GM04503 (cell line): ENCODE results near the gene OGA.

Experiments
- DNase-seq: peaks from one replicate; pipeline ENCODE4 v3.0.0-alpha.2; 2012; ENCODE audit warnings: low read depth

OGA gene

DNA sequence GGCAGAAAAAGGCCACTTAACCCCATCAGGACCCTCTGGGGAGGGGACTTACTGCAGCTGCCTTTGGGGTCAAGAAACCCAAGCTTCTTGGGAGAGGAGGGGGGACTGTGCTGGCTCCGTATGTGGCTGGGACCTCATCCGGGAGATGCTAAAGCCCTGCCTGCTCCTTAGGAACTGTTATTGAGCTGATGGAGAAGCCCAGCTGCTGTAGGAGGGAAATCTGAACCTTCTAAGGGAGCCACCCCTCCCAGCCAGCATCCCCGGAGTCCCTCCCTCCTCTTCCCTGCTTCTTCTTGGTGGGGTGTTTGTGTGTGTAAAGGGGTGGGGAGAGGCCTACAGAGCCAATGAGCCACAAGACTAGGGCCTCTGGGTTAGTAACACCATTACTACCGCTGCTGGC lies 17.1 kb upstream of the OGA start:
- no peak for DNase-seq

DNA sequence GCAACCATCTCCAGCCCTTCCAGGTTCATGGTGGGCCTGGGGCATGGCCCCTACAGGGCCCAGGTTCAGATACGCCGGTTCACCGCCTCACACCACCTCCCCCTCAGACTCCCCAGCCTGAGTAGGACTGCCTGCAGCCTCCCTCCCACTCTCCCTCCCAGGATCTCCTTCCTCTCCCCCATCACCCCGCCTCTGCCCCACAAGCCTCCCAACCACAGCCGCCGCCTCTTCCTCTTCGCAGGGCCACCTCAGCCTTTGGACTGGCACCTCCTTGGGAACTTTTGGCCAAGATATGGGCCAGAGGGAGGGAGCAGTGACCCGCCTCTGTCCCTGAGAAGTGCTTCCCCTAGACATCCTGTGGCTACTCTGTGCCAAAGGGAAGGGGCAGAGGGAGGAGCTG lies 16.1 kb upstream of the OGA start:
- DNase-seq = no peak

GRCh38 chr10:101833466-101833865 lies 15.2 kb upstream of the OGA start:
- DNase-seq = no peak

- no peak for DNase-seq
Observed at GRCh38 chr10:101832325-101832771, 14.1 kb upstream of the OGA start.

GRCh38 chr10:101831169-101831811 lies 13.0 kb upstream of the OGA start:
- no peak for DNase-seq

DNA sequence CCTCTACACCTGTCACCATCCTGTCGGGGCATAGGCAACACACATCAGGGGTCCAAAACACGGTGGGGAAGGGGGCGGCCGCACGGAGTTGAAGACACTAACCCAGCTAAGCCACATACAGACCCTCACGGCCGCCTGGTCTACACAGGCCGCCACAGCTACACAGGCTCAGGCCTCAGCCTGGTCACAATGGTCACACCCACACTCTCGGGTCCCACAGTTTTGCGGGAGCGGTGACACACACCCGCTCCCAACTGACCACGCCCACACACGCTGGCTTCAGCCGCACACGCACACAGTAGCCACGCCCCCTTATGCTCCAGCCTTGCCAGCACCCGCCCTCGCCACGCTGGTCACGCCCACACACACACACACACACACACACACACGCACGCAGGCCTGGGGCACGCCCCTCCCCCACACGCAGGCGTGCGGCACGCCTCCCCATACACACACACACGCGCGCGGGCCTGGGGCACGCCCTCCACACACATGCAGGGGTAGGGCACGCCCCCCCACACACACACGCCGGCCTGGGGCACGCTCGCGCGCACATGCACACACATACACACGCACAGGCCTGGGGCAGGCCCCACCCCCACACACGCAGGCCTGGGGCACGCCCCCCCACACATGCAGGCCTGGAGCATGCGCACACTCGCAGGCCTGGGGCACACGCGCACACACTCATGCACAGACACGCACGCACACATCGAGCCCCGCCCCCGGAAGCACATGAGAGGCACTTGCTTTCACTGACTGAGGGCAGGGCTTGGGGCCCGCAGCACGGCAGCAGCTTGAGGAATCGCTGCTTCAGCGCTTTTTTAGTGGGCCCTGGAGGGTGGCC lies 12.3 kb upstream of the OGA start:
- no peak for DNase-seq

DNA sequence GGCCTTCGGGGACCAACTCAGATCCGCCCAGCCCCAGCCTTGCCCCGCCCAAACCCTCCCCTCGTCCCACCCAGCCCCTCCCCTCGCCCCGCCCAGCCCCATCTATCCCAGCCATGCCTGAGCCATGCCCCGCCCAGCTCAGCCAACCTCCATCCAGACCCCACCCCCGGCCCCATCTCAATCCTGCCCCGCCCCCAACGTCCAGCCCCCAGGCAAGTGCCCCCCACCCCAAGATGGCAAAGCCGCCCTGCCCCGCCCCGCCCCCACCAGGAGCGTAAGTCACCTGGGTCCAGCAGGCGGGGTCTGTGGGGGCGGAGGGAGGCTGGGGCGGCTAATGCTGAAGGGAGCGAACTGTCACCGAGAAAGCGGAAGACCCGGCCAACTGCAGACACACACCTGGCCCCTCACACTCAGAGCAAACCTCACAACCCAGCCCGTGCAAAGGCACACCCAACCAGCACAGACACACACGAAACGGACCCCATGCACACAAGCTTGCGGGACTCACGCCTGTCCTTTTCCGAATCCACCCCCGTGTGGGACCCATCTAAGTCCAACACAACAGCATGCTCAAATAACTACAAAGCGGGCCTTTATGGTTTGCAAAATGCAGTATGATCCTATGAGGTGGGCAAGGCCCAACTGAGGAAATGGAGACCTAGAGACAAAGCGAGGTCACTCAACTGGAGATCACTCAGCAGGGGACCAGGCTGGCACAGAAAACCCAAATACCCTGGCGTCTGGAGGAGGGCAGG lies 11.5 kb upstream of the OGA start:
- no peak for DNase-seq

DNA sequence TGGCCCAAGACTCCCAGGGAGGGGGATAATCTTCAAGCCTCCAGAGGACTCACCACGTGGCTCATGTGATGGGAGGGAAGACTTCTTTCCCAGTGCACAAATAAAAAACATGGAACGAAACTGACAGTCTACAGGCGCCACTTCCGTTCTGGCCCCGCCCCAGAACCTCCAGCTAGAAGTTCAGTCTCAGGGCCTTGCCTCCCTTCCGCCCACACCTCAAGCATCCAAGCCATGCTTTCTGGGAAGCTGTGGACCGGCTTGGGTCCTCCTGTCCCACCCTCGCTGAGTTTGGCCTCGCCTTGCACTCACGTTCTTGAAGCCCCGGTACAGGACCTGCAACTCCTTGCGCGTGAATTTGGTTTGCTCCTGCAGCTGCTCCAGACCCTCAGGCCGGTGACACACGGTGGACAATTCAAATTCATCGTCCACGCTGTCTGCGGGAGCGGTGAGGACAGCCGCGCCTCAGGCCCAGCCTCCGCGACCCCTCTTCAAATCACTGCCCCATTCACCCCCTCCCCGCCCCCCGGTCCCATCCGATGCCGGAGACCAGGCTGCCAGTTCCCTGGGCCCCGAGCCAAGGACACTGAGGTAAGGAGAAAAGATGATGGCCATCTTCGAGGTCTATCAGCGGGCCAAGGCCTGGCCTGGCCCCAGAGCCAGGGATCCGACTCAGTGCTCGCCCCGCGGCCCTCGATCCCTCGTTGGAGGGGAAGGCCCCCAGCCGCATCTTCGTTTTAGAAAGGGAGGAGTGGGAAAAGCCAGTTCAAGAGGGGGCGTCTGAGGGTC lies 10.7 kb upstream of the OGA start:
- no peak for DNase-seq

GRCh38 chr10:101827919-101828600 lies 9.8 kb upstream of the OGA start:
- DNase-seq = no peak

DNA sequence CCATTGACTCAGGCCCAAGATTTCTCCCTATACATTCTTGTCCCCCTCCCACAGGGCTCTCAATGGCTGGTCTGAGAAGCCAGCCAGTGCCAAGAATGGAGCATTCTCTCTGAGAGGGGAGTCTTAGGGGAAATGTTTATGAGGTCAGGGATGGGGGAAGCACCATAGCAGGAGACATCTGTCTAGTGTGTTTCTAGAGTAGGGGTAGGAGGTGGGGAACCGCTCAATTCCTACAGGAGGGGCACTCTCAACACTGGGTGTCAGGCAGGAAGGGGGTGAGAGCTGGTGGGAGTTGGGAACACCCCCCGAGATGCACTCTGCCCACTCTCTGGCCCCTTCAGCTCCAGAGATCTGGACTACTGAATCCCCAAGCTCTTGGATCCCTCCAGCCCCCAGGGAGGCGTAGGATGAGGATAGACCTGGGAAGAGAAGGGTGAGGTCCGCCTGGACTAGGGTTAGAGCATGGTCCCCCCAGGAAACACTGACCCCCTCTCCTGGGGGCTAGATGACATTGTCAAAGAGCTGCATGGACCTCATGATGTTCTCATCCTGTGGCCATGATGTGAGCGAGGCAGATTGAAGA lies 8.7 kb upstream of the OGA start:
- DNase-seq = no peak

DNA sequence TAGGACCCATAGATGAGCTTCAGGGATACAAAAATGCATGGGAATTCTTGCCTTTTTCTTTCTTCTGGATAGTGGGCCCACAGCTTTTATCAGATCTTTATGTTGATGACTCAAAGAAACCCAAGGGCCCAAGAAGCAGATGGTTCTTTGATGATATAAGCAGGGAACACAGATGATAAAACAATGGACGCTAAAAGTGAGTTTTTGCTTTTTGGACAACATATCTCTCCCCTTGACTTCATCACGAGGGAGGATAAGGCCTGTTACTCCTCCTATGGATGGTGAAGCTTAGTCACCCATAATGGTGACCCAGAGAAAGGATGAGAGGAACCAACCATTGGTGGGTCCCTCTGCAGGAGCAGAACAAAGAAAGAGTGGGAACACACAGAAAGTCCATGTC lies 6.5 kb upstream of the OGA start:
- DNase-seq = no peak

DNA sequence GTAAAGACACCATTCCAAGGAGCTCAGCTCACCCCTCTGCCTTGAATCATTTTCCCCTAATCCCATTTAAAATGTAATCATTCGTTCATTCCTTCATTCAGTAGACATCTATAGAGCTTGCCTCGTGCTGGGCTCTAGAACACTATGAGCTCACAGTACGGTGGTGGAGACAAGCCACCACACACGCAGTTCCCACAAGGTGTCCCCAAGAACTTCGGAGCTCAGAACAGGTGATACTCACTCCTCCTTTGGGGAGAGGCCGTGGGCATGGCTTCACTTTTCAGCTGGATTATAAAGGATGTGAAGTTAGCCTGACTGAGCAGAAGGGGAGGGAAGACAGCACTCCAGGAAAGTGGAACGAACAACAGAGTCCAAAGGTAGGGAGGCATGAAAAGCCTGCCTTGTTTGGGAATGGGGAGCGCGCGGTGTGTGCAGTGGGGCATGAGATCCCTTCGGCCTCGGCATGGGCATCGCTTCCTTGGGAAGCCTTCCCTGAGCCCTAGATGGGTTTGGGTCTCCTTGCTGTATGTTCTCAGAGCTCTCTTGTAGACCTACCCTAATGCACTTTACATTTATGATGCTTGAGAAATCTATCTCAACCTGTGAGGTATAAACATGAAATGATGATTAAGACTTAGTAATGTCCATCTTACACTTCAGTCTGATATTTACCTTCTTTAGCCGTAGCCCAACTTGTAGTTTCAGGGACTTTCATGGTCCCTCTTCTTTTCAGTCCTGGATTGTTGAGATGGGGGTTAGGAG lies 809 bp upstream of the OGA start:
- no peak for DNase-seq

DNA sequence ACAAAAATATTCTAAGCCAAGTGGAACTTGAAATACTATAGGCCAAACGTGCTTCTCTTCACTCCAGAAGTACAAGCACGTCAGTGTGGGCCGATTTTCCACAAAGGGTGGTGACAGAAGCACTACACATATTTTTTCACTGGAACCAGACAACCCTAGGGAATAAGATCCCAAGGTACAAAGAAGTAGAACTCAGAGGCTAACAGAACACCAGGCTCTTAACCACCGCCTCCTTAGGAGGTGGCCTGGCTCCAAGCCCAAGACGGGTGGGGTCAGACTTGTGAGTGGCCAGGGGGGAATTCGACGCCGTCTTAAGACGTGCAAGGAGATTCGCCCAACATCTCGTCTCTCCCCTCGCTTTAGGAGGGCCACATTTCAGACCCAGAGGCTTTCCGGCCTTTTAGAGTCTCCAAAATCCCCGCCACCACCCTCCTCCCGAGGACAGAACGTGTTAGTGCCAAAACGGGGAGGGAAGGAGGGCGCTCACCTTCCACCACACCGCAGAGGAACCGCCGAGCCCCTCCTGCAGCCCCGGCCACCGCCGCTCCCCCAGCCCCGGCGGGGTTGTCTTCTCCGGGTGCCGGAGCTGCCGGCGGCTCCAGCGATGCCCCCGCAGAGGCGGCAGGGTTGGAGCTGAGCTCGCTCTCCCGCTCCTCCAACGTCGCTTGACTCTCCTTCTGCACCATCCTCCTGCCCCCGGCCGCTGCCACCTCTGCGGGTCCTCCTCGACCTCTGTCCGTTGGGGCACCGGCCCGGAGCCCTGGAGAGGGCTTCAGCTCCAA lies 716 bp downstream of the OGA start:
- DNase-seq = peak; percentile 80

GRCh38 chr10:101816913-101817336 lies 1.3 kb downstream of the OGA start:
- no peak for DNase-seq

DNA sequence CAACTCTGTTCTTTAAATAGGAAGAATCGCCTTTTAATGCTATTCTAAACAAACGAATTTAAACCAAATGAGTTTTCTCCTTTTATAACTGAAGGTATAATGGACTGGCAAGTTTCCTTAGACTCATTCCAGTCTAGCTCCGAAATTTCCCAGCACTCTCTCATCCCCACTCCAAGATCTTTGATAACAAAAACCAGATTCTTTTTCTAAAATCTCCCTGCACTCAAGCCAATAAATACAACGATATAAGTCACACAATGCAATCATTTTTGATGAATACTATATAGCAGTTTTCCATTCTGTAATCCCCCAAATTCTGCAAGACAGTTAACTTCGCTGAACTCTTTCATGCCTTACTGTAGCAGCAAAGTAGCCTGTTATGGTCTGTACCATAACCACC lies 1.9 kb downstream of the OGA start:
- DNase-seq = no peak

- DNase-seq = peak; percentile 32
Observed at GRCh38 chr10:101814466-101815071, 3.7 kb downstream of the OGA start.

DNA sequence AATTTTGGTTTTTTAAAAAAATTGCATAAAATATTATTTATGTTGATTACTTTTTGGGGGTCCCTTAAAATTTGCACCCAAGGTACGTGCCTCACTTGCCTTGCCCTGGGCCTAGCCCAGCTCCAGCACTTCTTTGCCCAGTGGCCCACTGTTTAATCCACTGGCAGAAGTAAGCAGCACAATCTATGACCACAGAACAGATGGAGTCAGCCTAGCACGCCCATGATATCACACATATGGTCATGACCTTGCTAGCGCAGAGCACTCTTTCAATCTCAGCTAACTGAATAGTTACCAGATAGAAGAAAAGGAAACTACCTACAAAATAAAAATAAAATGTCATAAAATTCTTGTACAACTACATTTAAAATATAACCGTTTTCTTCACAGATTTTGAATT lies 5.6 kb downstream of the OGA start:
- DNase-seq = no peak

- no peak for DNase-seq
Observed at GRCh38 chr10:101807158-101807557, 11.1 kb downstream of the OGA start.

DNA sequence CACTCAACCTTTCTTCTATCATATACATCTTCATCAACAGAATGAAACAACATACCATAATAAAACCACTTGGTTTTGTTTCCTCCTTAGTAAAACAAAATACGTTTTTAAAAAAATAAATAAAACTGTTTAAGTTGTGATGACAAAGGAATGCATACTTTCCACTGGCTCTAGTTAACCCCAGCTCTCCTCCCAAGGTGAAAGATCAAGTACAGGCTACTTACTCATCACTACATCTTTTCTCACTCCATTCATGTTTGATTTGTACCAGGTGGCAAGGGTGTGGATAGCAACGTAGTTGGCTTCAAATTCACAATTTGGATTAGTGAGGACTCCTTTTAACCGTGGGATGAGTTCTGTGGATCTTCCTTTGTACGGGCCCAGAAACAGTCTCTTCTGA lies 14.7 kb downstream of the OGA start:
- DNase-seq = no peak
